ENCODE results near the gene SPATC1L. TPM values are rescaled to one million over a fixed set of nuclear protein-coding genes. Genes with fewer than 3 reads are reported as not detected.

Gene SPATC1L
- total RNA-seq = 14.0 to 18.5 TPM (median 14.1 TPM) in 3 replicates
- long read RNA-seq, transcript SPATC1L-202 (4 exons, 1,182 nt) = major isoform, 29 of 33 reads
- long read RNA-seq, partial matches to known transcripts = 4 of 33 reads
- long read RNA-seq, other reads (novel, unspliced or antisense) = 0 of 33 reads

DNA sequence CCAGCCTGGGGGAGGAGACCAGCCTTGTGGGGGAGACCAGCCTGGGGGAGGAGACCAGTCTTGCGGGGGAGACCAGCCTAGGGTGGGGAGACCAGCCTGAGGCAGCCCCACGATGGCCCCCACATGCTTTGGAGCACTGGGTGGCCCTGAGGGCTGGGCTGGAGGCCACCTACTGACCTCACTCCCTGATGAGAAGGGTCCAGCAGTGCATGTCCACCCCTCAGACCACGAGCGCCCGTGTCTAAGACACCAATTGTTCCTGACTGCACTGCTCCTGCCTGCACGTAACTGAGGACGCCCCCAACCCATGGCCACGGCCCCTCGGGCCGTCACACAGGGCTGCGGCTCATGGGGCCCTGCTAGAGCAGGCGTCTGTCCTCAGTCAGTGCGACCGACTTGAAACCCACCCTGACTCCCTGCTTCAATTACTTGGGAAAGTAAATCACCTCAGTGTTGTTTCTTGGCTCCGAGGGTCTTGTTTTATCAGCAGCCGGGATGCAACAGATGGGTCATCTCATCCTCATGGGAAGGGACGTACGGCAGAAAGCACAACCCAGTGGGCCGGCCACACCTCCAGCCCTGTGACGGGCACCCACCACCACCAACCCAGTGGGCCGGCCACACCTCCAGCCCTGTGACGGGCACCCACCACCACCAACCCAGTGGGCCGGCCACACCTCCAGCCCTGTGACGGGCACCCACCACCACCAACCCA is at the start of gene SPATC1L:
Gene SPATC1L, minus strand, starts transcription at position 550 of the 715 bp plus-strand sequence. CDS start 1,643 bp downstream, outside the sequence.
- TF ChIP-seq, protein P1, sequence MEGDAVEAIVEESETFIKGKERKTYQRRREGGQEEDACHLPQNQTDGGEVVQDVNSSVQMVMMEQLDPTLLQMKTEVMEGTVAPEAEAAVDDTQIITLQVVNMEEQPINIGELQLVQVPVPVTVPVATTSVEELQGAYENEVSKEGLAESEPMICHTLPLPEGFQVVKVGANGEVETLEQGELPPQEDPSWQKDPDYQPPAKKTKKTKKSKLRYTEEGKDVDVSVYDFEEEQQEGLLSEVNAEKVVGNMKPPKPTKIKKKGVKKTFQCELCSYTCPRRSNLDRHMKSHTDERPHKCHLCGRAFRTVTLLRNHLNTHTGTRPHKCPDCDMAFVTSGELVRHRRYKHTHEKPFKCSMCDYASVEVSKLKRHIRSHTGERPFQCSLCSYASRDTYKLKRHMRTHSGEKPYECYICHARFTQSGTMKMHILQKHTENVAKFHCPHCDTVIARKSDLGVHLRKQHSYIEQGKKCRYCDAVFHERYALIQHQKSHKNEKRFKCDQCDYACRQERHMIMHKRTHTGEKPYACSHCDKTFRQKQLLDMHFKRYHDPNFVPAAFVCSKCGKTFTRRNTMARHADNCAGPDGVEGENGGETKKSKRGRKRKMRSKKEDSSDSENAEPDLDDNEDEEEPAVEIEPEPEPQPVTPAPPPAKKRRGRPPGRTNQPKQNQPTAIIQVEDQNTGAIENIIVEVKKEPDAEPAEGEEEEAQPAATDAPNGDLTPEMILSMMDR (IDR thresholded peaks at IDR 0.05) = no peak
- no peak for DNase-seq (ENCODE audit: low spot score)
- H3K36me3 Mint-ChIP-seq (ENCODE audit: low read depth) = peaks cover 4% of the 10 kb centered on the region
- H3K9me3 Mint-ChIP-seq (ENCODE audit: low read depth) = no peaks in the 10 kb centered on the region
- H3K4me1 Mint-ChIP-seq (ENCODE audit: low read depth) = peaks cover 35% of the 10 kb centered on the region
- peak within 1 kb of the TSS; percentile 98 for H3K27ac Mint-ChIP-seq (ENCODE audit: unreplicated experiment)
- H3K27me3 Mint-ChIP-seq (ENCODE audit: low read depth) = no peaks in the 10 kb centered on the region
- H3K4me3 Mint-ChIP-seq (ENCODE audit: unreplicated experiment) = peak within 1 kb of the TSS; percentile 87

DNA sequence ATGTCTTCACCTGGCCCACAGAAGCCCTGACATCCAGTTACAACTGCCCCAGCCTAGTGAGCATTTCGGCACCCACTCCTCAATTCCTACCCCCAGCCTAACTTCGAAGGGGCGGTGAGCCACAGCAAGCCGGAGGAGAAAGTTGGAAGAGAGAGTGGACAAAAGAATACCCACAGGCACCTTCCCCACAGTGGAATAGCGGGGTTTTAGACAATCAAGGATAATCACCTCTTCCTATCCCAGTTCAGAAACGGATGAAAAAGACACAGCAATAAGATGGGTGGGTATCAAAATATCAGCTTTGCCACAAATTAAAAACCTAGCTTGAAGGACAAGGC is 45.6 kb upstream of the SPATC1L start:
- H3K9me3 Mint-ChIP-seq (ENCODE audit: low read depth) = no peaks in the 10 kb centered on the region
- H3K27me3 Mint-ChIP-seq (ENCODE audit: low read depth) = no peaks in the 10 kb centered on the region
- H3K4me1 Mint-ChIP-seq (ENCODE audit: low read depth) = peaks cover 42% of the 10 kb centered on the region
- H3K27ac Mint-ChIP-seq (ENCODE audit: unreplicated experiment) = peak overlapping the region; percentile 37
- peaks cover 22% of the 10 kb centered on the region for H3K36me3 Mint-ChIP-seq (ENCODE audit: low read depth)
- TF ChIP-seq, protein P1 (IDR thresholded peaks at IDR 0.05) = no peak
- H3K4me3 Mint-ChIP-seq (ENCODE audit: unreplicated experiment) = peak overlapping the region; percentile 93
- no peak for DNase-seq (ENCODE audit: low spot score)

DNA sequence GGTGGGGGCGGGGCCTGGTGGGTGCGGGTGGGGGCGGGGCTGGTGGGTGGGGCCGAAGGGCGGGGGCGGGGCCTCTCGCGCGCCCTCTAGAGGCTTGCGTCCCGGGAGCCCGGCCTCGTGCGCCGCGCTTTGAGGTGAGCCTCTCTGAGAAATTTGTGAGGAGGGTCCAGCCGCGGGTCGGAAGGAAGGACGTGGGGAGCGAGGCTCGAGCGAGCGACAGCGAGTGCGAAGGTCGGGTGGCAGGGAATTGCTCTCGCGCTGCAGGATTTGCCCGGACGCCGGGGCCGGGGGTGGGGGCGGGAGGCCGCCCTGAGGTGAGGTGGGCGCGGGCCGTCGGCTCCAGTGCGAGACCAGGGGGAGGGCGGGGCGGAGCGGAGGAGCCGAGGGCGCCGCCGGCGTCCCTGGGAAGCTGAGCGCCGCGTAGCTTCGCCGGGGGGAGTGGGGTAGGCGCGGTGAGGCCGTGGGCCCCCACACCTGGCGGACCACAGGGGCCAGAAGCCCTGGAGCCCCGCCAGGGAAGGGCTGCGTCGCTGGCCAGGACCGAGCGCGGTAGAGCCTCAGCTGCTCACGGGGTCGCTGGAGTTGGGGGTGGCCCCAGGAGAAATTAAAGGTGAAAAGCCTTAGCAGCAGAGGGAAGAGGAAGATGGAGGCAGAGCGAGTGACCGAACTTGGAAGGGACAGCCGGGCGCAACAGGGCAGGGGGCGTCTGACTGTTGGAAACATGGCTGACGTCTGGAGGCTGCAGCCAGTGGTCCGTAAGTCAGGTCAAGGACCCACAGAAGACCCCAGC is 45.1 kb upstream of the SPATC1L start:
- peak overlapping the region; percentile 93 for H3K4me3 Mint-ChIP-seq (ENCODE audit: unreplicated experiment)
- H3K4me1 Mint-ChIP-seq (ENCODE audit: low read depth) = peaks cover 43% of the 10 kb centered on the region
- no peaks in the 10 kb centered on the region for H3K9me3 Mint-ChIP-seq (ENCODE audit: low read depth)
- DNase-seq (ENCODE audit: low spot score) = no peak
- peak overlapping the region; percentile 93 for H3K27ac Mint-ChIP-seq (ENCODE audit: unreplicated experiment)
- peaks cover 16% of the 10 kb centered on the region for H3K36me3 Mint-ChIP-seq (ENCODE audit: low read depth)
- TF ChIP-seq, protein P1 (IDR thresholded peaks at IDR 0.05) = peak; percentile 77
- no peaks in the 10 kb centered on the region for H3K27me3 Mint-ChIP-seq (ENCODE audit: low read depth)

DNA sequence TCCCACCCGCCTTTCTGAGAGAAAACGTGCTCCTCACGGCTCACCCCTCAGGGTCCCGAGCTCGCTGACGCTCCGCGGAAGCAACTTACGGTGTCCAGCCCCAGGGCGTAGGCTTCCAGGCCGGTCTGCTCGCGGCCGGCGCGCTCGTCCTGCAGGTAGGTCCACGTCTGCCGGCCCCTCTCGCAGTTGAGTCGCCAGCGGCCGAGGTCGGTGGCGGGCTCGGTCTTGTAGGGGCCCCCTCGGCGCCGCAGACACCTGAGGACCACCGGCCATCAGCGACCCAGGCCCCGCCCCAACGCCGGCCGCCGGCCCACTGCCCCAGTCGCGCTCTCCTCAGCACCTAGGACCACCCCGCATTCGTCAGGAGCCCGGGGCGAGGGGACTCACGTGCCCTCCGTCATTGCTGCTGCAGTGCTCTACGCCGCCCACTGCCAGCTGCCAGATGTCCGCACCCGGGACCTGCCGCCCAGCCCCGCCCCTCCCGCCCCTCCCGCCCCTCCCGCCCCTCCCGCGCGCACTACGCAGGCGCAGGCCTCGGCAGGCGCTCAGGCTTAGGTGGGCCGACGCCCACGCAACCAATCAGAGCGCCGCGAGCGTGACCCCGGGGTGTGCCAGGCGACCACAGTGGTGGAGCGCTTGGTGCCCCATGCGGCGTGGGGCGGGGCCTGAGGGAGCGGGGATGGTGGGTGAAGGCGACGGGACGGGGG is 44.2 kb upstream of the SPATC1L start, which contains the start of gene LSS:
Gene LSS, minus strand, starts transcription at position 430 of the 707 bp plus-strand sequence. Its CDS starts 29 bp downstream, at position 401.
- H3K4me3 Mint-ChIP-seq (ENCODE audit: unreplicated experiment) = peak within 1 kb of the TSS; percentile 93
- peaks cover 48% of the 10 kb centered on the region for H3K4me1 Mint-ChIP-seq (ENCODE audit: low read depth)
- DNase-seq (ENCODE audit: low spot score) = peak; percentile 100
- H3K27me3 Mint-ChIP-seq (ENCODE audit: low read depth) = no peaks in the 10 kb centered on the region
- TF ChIP-seq, protein P1 (IDR thresholded peaks at IDR 0.05) = no peak
- peak within 1 kb of the TSS; percentile 95 for H3K27ac Mint-ChIP-seq (ENCODE audit: unreplicated experiment)
- peaks cover 8% of the 10 kb centered on the region for H3K36me3 Mint-ChIP-seq (ENCODE audit: low read depth)
- H3K9me3 Mint-ChIP-seq (ENCODE audit: low read depth) = no peaks in the 10 kb centered on the region

Data from chondrocyte (in vitro differentiated cells).